ENCODE data around the gene LRPAP1. TPM values are rescaled to one million over a fixed set of nuclear protein-coding genes. Genes with fewer than 3 reads are reported as not detected.

The LRPAP1 gene
- total RNA-seq, 1 experiment from 2014 or later: 171 TPM

DNA sequence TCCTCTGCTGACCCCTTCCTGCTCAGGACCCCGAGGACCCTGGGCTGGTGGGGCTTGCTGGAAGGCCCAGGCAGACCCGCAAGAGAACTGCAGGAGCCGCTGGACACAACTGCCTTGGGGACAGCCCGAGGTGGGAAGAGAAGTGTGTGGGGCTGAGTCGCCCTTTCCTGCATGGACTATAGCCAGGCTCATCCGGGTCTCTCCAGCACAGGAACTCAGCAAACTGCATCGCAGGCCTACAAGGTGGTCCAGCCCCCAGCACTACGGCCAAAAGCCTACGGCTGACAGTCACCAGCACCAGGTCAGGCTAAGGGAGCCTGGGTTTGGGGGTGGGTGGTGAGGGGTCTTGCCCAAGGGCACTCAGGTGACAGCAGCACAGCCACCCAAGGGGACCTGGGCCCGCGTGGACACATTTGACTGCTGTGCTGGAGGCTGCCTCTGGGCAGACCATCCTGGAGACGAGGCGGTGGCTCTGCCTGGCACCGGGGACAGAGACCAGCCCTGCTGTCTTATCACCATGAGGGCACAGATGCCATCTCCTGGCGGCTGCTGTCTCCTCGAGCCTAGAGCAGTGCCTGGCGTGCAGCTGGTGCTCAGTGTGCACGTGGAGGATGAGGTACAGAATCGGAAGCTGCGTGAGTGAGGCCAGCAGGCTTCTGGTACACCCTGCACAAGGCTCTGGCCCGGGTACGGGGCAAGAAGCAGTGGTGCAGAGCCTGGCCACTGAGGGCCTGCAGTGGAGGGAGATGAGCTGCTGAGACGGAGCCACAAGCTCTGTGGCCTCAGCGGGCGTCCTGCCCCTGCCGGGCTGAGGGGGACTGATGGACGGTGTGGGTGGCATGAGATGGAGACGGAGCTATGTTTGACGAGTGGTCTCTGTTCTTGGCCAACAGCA, 15.1 kb downstream of the LRPAP1 start:
- CTCF ChIA-PET: no interaction called here
- no peak for DNase-seq (ENCODE audit: low spot score)
- Histone ChIP-seq H3K27me3 (replicated peaks; ENCODE audit: insufficient read depth, low read depth, low read length, poor library complexity) (no peaks in the 10 kb centered on the region), H3K36me3 (ENCODE audit: insufficient read depth, low read length, poor library complexity, severe bottlenecking) (peaks cover 72% of the 10 kb centered on the region), H3K9me3 (ENCODE audit: low read depth, low read length, poor library complexity, severe bottlenecking) (no peaks in the 10 kb centered on the region), H3K4me1 (ENCODE audit: insufficient read depth, low read length, poor library complexity, severe bottlenecking) (no peaks in the 10 kb centered on the region), H3K27ac (ENCODE audit: low read depth, low read length, poor library complexity, severe bottlenecking) (no peak overlapping the region), H3K4me3 (ENCODE audit: low read depth, low read length, poor library complexity, severe bottlenecking) (no peak overlapping the region)
- POLR2A ChIA-PET (ENCODE audit: low non-redundant PET): no interaction called here
- no TSS peak for BruUV-seq (replicated peaks)
- no peak for TF ChIP-seq EZH2 (IDR thresholded peaks at IDR 0.05; ENCODE audit: borderline replicate concordance, low read depth, low read length, poor library complexity, severe bottlenecking)
- TF ChIP-seq, protein P1, sequence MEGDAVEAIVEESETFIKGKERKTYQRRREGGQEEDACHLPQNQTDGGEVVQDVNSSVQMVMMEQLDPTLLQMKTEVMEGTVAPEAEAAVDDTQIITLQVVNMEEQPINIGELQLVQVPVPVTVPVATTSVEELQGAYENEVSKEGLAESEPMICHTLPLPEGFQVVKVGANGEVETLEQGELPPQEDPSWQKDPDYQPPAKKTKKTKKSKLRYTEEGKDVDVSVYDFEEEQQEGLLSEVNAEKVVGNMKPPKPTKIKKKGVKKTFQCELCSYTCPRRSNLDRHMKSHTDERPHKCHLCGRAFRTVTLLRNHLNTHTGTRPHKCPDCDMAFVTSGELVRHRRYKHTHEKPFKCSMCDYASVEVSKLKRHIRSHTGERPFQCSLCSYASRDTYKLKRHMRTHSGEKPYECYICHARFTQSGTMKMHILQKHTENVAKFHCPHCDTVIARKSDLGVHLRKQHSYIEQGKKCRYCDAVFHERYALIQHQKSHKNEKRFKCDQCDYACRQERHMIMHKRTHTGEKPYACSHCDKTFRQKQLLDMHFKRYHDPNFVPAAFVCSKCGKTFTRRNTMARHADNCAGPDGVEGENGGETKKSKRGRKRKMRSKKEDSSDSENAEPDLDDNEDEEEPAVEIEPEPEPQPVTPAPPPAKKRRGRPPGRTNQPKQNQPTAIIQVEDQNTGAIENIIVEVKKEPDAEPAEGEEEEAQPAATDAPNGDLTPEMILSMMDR (conservative IDR thresholded peaks at IDR 0.05; ENCODE audit: low read depth, low read length): no peak
- intact Hi-C loops (cut with micrococcal nuclease; ENCODE audit: unreplicated experiment): no loop called here

DNA sequence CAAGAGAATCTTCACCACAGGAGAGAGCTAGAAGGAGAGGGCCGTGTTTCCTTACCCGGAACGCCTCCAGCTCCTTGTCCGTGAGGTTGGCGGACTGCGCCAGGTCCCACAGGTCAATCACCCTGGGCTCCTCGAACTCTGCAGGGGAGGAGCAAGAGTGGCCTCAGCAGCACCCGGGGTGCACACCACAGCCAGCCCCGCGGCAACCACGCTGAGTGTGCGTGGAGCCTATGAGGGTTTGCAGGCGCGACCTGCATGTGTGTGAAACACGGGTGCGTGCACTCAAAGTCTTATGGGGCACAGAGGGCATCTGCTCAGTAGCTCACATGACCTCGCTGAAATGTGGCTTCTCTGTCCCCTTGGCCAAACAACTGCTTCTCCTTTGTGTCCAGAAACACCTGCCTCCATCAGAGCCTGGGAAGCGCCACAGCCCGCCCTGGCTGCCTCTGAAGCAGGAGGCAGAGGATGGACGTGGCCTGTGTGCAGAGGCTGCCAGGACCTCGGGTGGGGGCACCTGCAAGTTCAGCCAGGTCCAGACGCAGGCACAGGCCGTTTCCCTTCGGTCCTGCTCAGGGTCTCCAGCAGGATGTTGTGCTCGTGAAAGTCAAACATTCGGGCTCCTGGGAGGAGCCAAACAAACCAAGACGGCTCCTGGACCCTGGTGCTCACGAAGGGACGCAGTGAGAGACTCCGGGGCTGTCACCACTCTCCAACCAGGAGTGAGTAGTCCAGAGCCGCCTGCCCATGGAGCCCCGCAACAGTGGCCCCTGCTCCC, 16.0 kb downstream of the LRPAP1 start:
- ChIA-PET CTCF (no interaction called here), POLR2A (ENCODE audit: low non-redundant PET) (no interaction called here)
- no peak overlapping the region for H3K4me3 ChIP-seq (ENCODE audit: low read depth, low read length, poor library complexity, severe bottlenecking)
- no peaks in the 10 kb centered on the region for H3K4me1 ChIP-seq (ENCODE audit: insufficient read depth, low read length, poor library complexity, severe bottlenecking)
- intact Hi-C loops (cut with micrococcal nuclease; ENCODE audit: unreplicated experiment): no loop called here
- TF ChIP-seq, protein P1 (conservative IDR thresholded peaks at IDR 0.05; ENCODE audit: low read depth, low read length): no peak
- TF ChIP-seq EZH2 (IDR thresholded peaks at IDR 0.05; ENCODE audit: borderline replicate concordance, low read depth, low read length, poor library complexity, severe bottlenecking): no peak
- H3K27me3 ChIP-seq (replicated peaks; ENCODE audit: insufficient read depth, low read depth, low read length, poor library complexity): no peaks in the 10 kb centered on the region
- no TSS peak for BruUV-seq (replicated peaks)
- H3K36me3 ChIP-seq (ENCODE audit: insufficient read depth, low read length, poor library complexity, severe bottlenecking): peaks cover 74% of the 10 kb centered on the region
- no peak overlapping the region for H3K27ac ChIP-seq (ENCODE audit: low read depth, low read length, poor library complexity, severe bottlenecking)
- H3K9me3 ChIP-seq (ENCODE audit: low read depth, low read length, poor library complexity, severe bottlenecking): no peaks in the 10 kb centered on the region
- DNase-seq (ENCODE audit: low spot score): no peak

DNA sequence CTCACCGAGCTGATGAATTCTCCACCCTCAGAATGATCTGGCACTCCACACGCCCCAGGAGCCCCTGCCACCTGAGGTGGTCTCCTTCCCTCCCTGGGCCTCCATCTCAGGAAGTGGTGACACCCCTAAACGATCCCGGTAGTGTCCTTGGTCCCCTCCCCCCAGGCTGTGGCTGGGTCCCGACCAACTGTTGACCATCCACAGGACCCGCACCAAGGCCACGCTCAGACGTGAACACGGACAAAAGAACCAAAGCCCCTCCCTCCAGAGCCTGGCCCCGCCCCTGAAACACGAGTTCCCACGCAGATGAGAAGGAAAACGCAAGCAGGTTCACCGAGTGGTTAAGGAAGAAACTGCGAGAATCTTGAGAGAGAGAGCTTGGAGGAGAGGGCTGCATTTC, 16.6 kb downstream of the LRPAP1 start:
- BruUV-seq (replicated peaks): no TSS peak
- Histone ChIP-seq H3K9me3 (ENCODE audit: low read depth, low read length, poor library complexity, severe bottlenecking) (no peaks in the 10 kb centered on the region), H3K27me3 (replicated peaks; ENCODE audit: insufficient read depth, low read depth, low read length, poor library complexity) (no peaks in the 10 kb centered on the region), H3K4me1 (ENCODE audit: insufficient read depth, low read length, poor library complexity, severe bottlenecking) (no peaks in the 10 kb centered on the region), H3K36me3 (ENCODE audit: insufficient read depth, low read length, poor library complexity, severe bottlenecking) (peaks cover 74% of the 10 kb centered on the region), H3K27ac (ENCODE audit: low read depth, low read length, poor library complexity, severe bottlenecking) (no peak overlapping the region), H3K4me3 (ENCODE audit: low read depth, low read length, poor library complexity, severe bottlenecking) (no peak overlapping the region)
- ChIA-PET CTCF (no interaction called here), POLR2A (ENCODE audit: low non-redundant PET) (no interaction called here)
- TF ChIP-seq EZH2 (IDR thresholded peaks at IDR 0.05; ENCODE audit: borderline replicate concordance, low read depth, low read length, poor library complexity, severe bottlenecking): no peak
- TF ChIP-seq, protein P1 (conservative IDR thresholded peaks at IDR 0.05; ENCODE audit: low read depth, low read length): no peak
- DNase-seq (ENCODE audit: low spot score): no peak
- intact Hi-C loops (cut with micrococcal nuclease; ENCODE audit: unreplicated experiment): no loop called here
